Measurements from ENCODE around the gene PORCN. TPM values are rescaled to one million over a fixed set of nuclear protein-coding genes. Genes with fewer than 3 reads are reported as not detected.

PORCN gene
- total and polyA plus RNA-seq, 10 donors = 5.0 to 20.8 (median 11.4) TPM

DNA sequence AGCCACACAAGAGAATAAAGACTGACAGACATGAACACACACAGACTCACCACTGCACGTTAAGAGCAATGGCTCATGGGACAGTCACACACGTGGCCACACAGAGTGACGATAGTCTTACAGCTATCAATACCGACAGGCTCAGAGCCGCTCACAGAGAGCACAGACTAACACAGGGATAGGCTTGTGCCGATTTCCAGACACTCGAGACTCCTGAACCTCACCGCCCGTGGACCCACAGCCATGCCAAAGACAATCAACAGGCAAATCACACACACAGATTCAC, 38.0 kb upstream of the PORCN start:
- peak; percentile 54 for DNase-seq
- intact Hi-C loops (cut with DNase I; ENCODE audit: low total_unique reads) = loop anchor here (10.0 kb wide), 1 partner anchor 386 kb away; no protein-coding TSS in a partner anchor
- Histone ChIP-seq H3K36me3 (peaks cover 0 to 1% (median 0%) of the 10 kb centered on the region in 6 donors), H3K4me3 (no peak overlapping the region), H3K9me3 (no peaks in the 10 kb centered on the region), H3K4me1 (peaks cover 0 to 32% (median 10%) of the 10 kb centered on the region in 6 donors), H3K27me3 (replicated peaks in 1 of 7) (peaks cover 0 to 5% (median 0%) of the 10 kb centered on the region in 7 donors), H3K27ac (no peak overlapping the region)
- TF ChIP-seq POLR2AphosphoS5 (IDR thresholded peaks at IDR 0.05) = no peak
- WGBS, 5 donors = 60 to 90% (median 87%) methylated on average over 4 to 9 of the region's 9 CpGs

DNA sequence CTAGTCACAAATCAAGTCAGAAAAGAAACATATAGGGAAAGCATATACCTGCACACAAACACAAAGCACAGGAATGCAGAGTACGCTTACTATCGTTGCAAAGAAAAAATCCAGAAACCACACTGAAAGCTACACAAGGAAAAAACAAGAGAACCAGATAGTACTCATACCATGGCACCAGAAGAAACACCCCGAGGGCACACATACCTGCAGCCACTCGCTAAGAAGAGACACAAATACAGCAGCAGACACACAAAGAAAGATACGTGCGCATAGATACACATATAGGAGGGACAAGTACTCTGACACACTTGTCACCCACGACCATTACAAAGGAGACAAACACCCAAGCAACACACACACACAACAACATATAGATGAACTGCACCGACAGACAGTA, 37.3 kb upstream of the PORCN start:
- H3K9me3 ChIP-seq = no peaks in the 10 kb centered on the region
- 84 to 95% (median 92%) methylated on average over 8 of the region's 8 CpGs for WGBS, 5 donors
- H3K4me1 ChIP-seq = peaks cover 0 to 34% (median 10%) of the 10 kb centered on the region in 6 donors
- peaks cover 0 to 5% (median 0%) of the 10 kb centered on the region in 7 donors for H3K27me3 ChIP-seq (replicated peaks in 1 of 7)
- no peak overlapping the region for H3K4me3 ChIP-seq
- intact Hi-C loops (cut with DNase I; ENCODE audit: low total_unique reads) = loop anchor here (10.0 kb wide), 1 partner anchor 387 kb away; no protein-coding TSS in a partner anchor
- no peak overlapping the region for H3K27ac ChIP-seq
- TF ChIP-seq, protein P1, sequence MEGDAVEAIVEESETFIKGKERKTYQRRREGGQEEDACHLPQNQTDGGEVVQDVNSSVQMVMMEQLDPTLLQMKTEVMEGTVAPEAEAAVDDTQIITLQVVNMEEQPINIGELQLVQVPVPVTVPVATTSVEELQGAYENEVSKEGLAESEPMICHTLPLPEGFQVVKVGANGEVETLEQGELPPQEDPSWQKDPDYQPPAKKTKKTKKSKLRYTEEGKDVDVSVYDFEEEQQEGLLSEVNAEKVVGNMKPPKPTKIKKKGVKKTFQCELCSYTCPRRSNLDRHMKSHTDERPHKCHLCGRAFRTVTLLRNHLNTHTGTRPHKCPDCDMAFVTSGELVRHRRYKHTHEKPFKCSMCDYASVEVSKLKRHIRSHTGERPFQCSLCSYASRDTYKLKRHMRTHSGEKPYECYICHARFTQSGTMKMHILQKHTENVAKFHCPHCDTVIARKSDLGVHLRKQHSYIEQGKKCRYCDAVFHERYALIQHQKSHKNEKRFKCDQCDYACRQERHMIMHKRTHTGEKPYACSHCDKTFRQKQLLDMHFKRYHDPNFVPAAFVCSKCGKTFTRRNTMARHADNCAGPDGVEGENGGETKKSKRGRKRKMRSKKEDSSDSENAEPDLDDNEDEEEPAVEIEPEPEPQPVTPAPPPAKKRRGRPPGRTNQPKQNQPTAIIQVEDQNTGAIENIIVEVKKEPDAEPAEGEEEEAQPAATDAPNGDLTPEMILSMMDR (IDR thresholded peaks at IDR 0.05 in 8 of 11, conservative IDR thresholded peaks at IDR 0.05 in 3 of 11) = no peak
- no peak for TF ChIP-seq POLR2AphosphoS5 (IDR thresholded peaks at IDR 0.05)
- TF ChIP-seq POLR2A (IDR thresholded peaks at IDR 0.05) = no peak
- H3K36me3 ChIP-seq = no peaks in the 10 kb centered on the region
- no peak for DNase-seq

DNA sequence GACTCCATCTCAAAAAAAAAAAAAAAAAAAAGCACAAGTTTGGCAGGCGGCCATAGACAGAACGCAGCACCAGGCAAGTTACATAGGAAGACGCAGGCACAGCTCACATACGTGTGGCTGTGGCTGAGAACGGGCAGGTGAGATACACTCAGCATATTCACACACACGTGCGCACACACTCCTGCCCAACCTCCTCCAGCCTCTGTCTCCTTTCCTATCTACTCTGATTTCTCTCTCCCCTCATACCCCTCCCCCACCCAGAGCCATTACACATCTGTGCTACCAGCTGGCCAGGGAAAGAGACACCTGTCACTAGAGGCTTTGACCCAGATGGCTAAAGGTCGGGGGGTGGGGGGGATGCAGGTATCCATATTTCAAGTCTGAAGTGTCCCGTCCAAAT, 36.6 kb upstream of the PORCN start:
- Histone ChIP-seq H3K27ac (no peak overlapping the region), H3K4me1 (peaks cover 0 to 41% (median 12%) of the 10 kb centered on the region in 6 donors), H3K9me3 (no peaks in the 10 kb centered on the region), H3K4me3 (no peak overlapping the region), H3K27me3 (replicated peaks in 1 of 7) (peaks cover 0 to 5% (median 0%) of the 10 kb centered on the region in 7 donors), H3K36me3 (no peaks in the 10 kb centered on the region)
- 78 to 94% (median 87%) methylated on average over 8 to 9 of the region's 9 CpGs for WGBS, 5 donors
- TF ChIP-seq, protein P1 (IDR thresholded peaks at IDR 0.05 in 8 of 11, conservative IDR thresholded peaks at IDR 0.05 in 3 of 11) = no peak
- TF ChIP-seq POLR2AphosphoS5 (IDR thresholded peaks at IDR 0.05) (no peak), POLR2A (IDR thresholded peaks at IDR 0.05) (no peak)
- intact Hi-C loops (cut with DNase I; ENCODE audit: low total_unique reads) = loop anchor here (10.0 kb wide), 1 partner anchor 387 kb away; no protein-coding TSS in a partner anchor
- DNase-seq = no peak

DNA sequence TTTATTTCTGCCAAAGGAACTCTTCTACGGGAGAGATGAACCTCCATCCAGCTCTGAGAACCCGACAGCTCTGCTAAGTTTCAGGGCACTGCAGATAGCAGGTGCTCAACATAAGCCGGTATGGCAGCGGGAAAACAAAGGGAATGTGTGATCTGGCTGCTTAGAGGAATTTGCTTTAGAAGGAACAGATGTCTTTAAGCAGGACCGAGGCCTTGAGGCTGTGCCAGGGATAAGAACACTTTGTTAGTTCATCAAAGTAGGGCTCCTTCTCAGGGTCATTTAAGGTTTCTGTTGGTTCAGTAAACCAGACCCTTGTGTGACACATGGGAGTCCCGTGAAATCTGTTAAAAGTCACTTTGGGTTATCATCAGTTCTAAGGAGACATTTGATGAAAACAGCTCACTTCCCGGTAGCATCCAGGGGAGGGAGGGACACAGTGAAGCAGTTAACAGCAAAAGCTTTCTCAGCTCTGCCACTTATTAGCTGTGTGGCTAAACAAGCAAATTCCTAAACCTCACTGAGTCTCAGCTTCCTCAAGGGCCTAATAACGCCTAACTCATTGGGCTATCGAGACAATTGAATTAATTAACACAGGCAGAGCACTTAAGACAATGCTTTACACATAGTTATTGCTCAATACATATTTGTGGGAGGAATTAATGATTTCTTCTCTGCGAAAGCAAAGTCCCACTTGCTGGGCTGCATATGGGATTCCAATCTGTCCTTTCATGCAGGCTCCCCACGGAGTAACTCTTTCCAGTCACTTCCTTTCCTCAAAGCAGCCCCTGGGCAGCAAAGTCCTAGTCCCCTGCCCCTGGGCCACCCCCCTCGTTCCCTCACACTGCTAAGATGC, 35.7 kb upstream of the PORCN start:
- Histone ChIP-seq H3K27me3 (replicated peaks in 1 of 7) (no peaks in the 10 kb centered on the region), H3K27ac (no peak overlapping the region), H3K4me3 (no peak overlapping the region), H3K4me1 (peaks cover 0 to 41% (median 11%) of the 10 kb centered on the region in 6 donors), H3K36me3 (peaks cover 0 to 2% (median 0%) of the 10 kb centered on the region in 6 donors), H3K9me3 (no peaks in the 10 kb centered on the region)
- WGBS, 5 donors = 74 to 89% (median 83%) methylated on average over 9 to 12 of the region's 12 CpGs
- intact Hi-C loops (cut with DNase I; ENCODE audit: low total_unique reads) = loop anchor here (10.0 kb wide), 1 partner anchor 388 kb away; no protein-coding TSS in a partner anchor
- no peak for DNase-seq
- no peak for TF ChIP-seq POLR2AphosphoS5 (IDR thresholded peaks at IDR 0.05)
- TF ChIP-seq POLR2A (IDR thresholded peaks at IDR 0.05) = no peak
- TF ChIP-seq, protein P1 (IDR thresholded peaks at IDR 0.05 in 8 of 11, conservative IDR thresholded peaks at IDR 0.05 in 3 of 11) = no peak
